Neutrophil (primary cell): ENCODE results near the gene CHD2.
A peak's percentile ranks its signal among the peaks of the same experiment; 100 is the strongest.
"Not testable (repeated sequence)": the region's sequence is repeated elsewhere in the genome, so short reads cannot be mapped to it uniquely, and the experiment has no call there.

Experiments used
- H3K27ac ChIP-seq: fragments of 200-600 bp; sonication (generic); 2 replicates; pipeline ENCODE4 v1.5.1; 2016; ENCODE audit warnings: mild to moderate bottlenecking, moderate library complexity
- H3K27me3 ChIP-seq: fragments of 200-600 bp; sonication (generic); 2 replicates; pipeline ENCODE4 v1.6.0; 2016; ENCODE audit warnings: mild to moderate bottlenecking
- H3K36me3 ChIP-seq: fragments of 200-600 bp; sonication (generic); 2 replicates; pipeline ENCODE4 v1.5.1; 2017
- H3K4me1 ChIP-seq, 2 experiments: fragments of 200-600 bp in 1 of 2; sonication (generic) in 1 of 2; 1 replicate in 1 of 2; 2 replicates in 1 of 2; pipeline versions ENCODE4 v1.5.1 to v1.6.1; 2013 to 2016; ENCODE audit warnings: low read depth in 1 of 2, low read length in 1 of 2, mild to moderate bottlenecking in 1 of 2, moderate library complexity in 1 of 2; ENCODE audit not compliant: control insufficient read depth in 1 of 2, insufficient read depth in 1 of 2
- H3K4me3 ChIP-seq, 2 experiments: fragments of 200-600 bp in 1 of 2; sonication (generic) in 1 of 2; 1 replicate in 1 of 2; 2 replicates in 1 of 2; pipeline ENCODE4 v1.5.1; 2013 to 2016; ENCODE audit warnings: low read depth in 1 of 2, low read length in 1 of 2, mild to moderate bottlenecking in 1 of 2, moderate library complexity in 1 of 2
- H3K9me3 ChIP-seq: fragments of 200-600 bp; sonication (generic); 2 replicates; pipeline ENCODE4 v1.5.1; 2016
- CTCF ChIP-seq: fragments of 200-600 bp; sonication (generic); IDR thresholded peaks from 2 replicates; pipeline ENCODE4 v1.5.1; 2016; ENCODE audit warnings: antibody characterized with exemption

CHD2 gene

GRCh38 chr15:92915766-92916435 lies 15.8 kb downstream of the CHD2 start:
- TF ChIP-seq CTCF = no peak
- Histone ChIP-seq H3K4me3 (peak overlapping the region; percentile 42 to 55), H3K27me3 (no peaks in the 10 kb centered on the region), H3K36me3 (no peaks in the 10 kb centered on the region), H3K9me3 (no peaks in the 10 kb centered on the region), H3K27ac (peak overlapping the region; percentile 96), H3K4me1 (peaks cover 80% of the 10 kb centered on the region in 2 experiments)

- Histone ChIP-seq H3K9me3 (no peaks in the 10 kb centered on the region), H3K4me1 (peaks cover 80% of the 10 kb centered on the region in 2 experiments), H3K4me3 (peak overlapping the region; percentile 30 to 37), H3K36me3 (no peaks in the 10 kb centered on the region), H3K27ac (peak overlapping the region; percentile 96), H3K27me3 (no peaks in the 10 kb centered on the region)
- peak; percentile 92 for TF ChIP-seq CTCF
These were observed 17.7 kb downstream of the CHD2 start for GRCh38 chr15:92917598-92918407.

GRCh38 chr15:92918881-92919280 lies 18.8 kb downstream of the CHD2 start:
- H3K36me3 ChIP-seq, H3K9me3 ChIP-seq, H3K27me3 ChIP-seq, H3K4me3 ChIP-seq: not testable (repeated sequence)
- Histone ChIP-seq H3K4me1 (peaks cover 73 to 77% of the 10 kb centered on the region in 2 experiments), H3K27ac (peak overlapping the region; percentile 96)

GRCh38 chr15:92920595-92921161 lies 20.6 kb downstream of the CHD2 start:
- TF ChIP-seq CTCF = no peak
- peak overlapping the region; percentile 79 for H3K27ac ChIP-seq
- H3K36me3 ChIP-seq = peaks cover 16% of the 10 kb centered on the region
- H3K27me3 ChIP-seq = no peaks in the 10 kb centered on the region
- H3K9me3 ChIP-seq = no peaks in the 10 kb centered on the region
- peaks cover 56 to 59% of the 10 kb centered on the region in 2 experiments for H3K4me1 ChIP-seq
- no peak overlapping the region for H3K4me3 ChIP-seq

GRCh38 chr15:92921215-92922131 lies 21.3 kb downstream of the CHD2 start:
- H3K27me3 ChIP-seq = no peaks in the 10 kb centered on the region
- H3K9me3 ChIP-seq = no peaks in the 10 kb centered on the region
- no peak for TF ChIP-seq CTCF
- peaks cover 24% of the 10 kb centered on the region for H3K36me3 ChIP-seq
- H3K4me1 ChIP-seq = peaks cover 48 to 51% of the 10 kb centered on the region in 2 experiments
- H3K27ac ChIP-seq = peak overlapping the region; percentile 79
- H3K4me3 ChIP-seq = no peak overlapping the region
